Body of pancreas (tissue), 4 donors: ENCODE data around the gene RTKN2. TPM values are rescaled to one million over a fixed set of nuclear protein-coding genes. Genes with fewer than 3 reads are reported as not detected.

Experiments
- ATAC-seq: fragments of 150-250 bp; one replicate; pipeline ENCODE4 v1.9.1; 2016
- DNase-seq, 4 donors: peaks; one replicate each; pipeline ENCODE4 v3.0.0-alpha.2; 2019
- H3K27ac ChIP-seq, 4 donors: fragments of 200-600 bp; sonication (generic); 1 replicate in 3 of 4; 2 replicates in 1 of 4; pipeline versions ENCODE4 v1.5.1 to v1.6.1; 2016 to 2019; ENCODE audit warnings: mild to moderate bottlenecking in 1 of 4, mixed read lengths in 1 of 4, moderate library complexity in 1 of 4
- H3K27me3 ChIP-seq, 2 donors: fragments of 200-600 bp; sonication (generic); one replicate each; pipeline ENCODE4 v1.6.0; 2016; ENCODE audit warnings: mild to moderate bottlenecking in 1 of 2
- H3K36me3 ChIP-seq, 2 donors: fragments of 200-600 bp; sonication (generic); replicated peaks in 1 of 2; 2 replicates each; pipeline ENCODE4 v1.5.1; 2016; ENCODE audit warnings: low read depth in 2 of 2; ENCODE audit not compliant: insufficient read depth in 1 of 2
- H3K4me1 ChIP-seq: fragments of 200-600 bp; sonication (generic); one replicate; pipeline ENCODE4 v1.6.0; 2016
- H3K4me3 ChIP-seq, 2 donors: fragments of 200-600 bp; sonication (generic); 1 replicate in 1 of 2; 2 replicates in 1 of 2; pipeline ENCODE4 v1.5.1; 2016 to 2019
- H3K9me3 ChIP-seq, 3 donors: fragments of 200-600 bp; sonication (generic); 1 replicate in 2 of 3; 2 replicates in 1 of 3; pipeline ENCODE4 v1.5.1; 2016
- CTCF ChIP-seq, 7 experiments: fragments of 450-650 bp in 4 of 7; fragments of 200-600 bp in 3 of 7; sonication (generic) in 3 of 7; IDR thresholded peaks; one replicate each; pipeline ENCODE4 v1.5.1; 2016 to 2019; ENCODE audit warnings: antibody characterized with exemption in 7 of 7
- POLR2A ChIP-seq, 3 donors: fragments of 450-650 bp; IDR thresholded peaks; one replicate each; pipeline ENCODE4 v1.6.1; 2016; ENCODE audit warnings: antibody characterized with exemption in 3 of 3, mild to moderate bottlenecking in 2 of 3
- WGBS, 2 donors: methylation state at CpG; one replicate each; pipeline ENCODE4 v1.1.5; 2017; 5-methylcytosine and 5-hydroxymethylcytosine counted together
- intact Hi-C: fragments of 100-400 bp; cut with DNase I; formaldehyde crosslinking; loops from one replicate; pipeline ENCODE4 v1.15.1; 2023
- total RNA-seq, 2 donors: library from RNA; depleted of rRNA; stranded (reverse); fragments of >200 nt; gene quantifications; one replicate each; pipeline ENCODE4 v1.1.0, GENCODE V29; 2016

RTKN2 gene
- total RNA-seq, 2 donors from 2014 or later, result 0.33 TPM; not detected in 1

- H3K36me3 ChIP-seq, result no peaks in the 10 kb centered on the region
- no peak for DNase-seq
- intact Hi-C loops, result no loop called here
These were observed 38.0 kb upstream of the RTKN2 start for GRCh38 chr10:62306663-62307062.

GRCh38 chr10:62305813-62306212 is 37.2 kb upstream of the RTKN2 start:
- WGBS, 2 donors, result 35 to 72% methylated on average over 1 of the region's 1 CpG
- Histone ChIP-seq H3K27me3 (no peaks in the 10 kb centered on the region), H3K4me1 (no peaks in the 10 kb centered on the region), H3K27ac (no peak overlapping the region), H3K4me3 (no peak overlapping the region), H3K36me3 (no peaks in the 10 kb centered on the region), H3K9me3 (no peaks in the 10 kb centered on the region)
- ATAC-seq (no peak), DNase-seq (no peak)
- intact Hi-C loops, result no loop called here
- TF ChIP-seq CTCF (IDR thresholded peaks at IDR 0.05) (no peak), POLR2A (IDR thresholded peaks at IDR 0.05) (no peak)

More at GRCh38 chr10:62306663-62307062, 38.0 kb upstream of the RTKN2 start:
- H3K9me3 ChIP-seq, result no peaks in the 10 kb centered on the region
- no peak for ATAC-seq
- no peak overlapping the region for H3K27ac ChIP-seq
- no peak overlapping the region for H3K4me3 ChIP-seq
- H3K4me1 ChIP-seq, result no peaks in the 10 kb centered on the region
- H3K27me3 ChIP-seq, result no peaks in the 10 kb centered on the region
- TF ChIP-seq CTCF (IDR thresholded peaks at IDR 0.05), result no peak
- TF ChIP-seq POLR2A (IDR thresholded peaks at IDR 0.05), result no peak
- 34 to 39% methylated on average over 3 to 9 of the region's 9 CpGs for WGBS, 2 donors

GRCh38 chr10:62303922-62304321 is 35.3 kb upstream of the RTKN2 start:
- ATAC-seq, result no peak
- no peaks in the 10 kb centered on the region for H3K9me3 ChIP-seq
- 80 to 83% methylated on average over 7 of the region's 7 CpGs for WGBS, 2 donors
- TF ChIP-seq CTCF (IDR thresholded peaks at IDR 0.05) (no peak), POLR2A (IDR thresholded peaks at IDR 0.05) (no peak)
- no peaks in the 10 kb centered on the region for H3K36me3 ChIP-seq
- H3K4me1 ChIP-seq, result no peaks in the 10 kb centered on the region
- H3K27me3 ChIP-seq, result no peaks in the 10 kb centered on the region
- no peak for DNase-seq
- intact Hi-C loops, result no loop called here
- no peak overlapping the region for H3K27ac ChIP-seq
- H3K4me3 ChIP-seq, result no peak overlapping the region

- Histone ChIP-seq H3K4me3 (no peak overlapping the region), H3K36me3 (no peaks in the 10 kb centered on the region), H3K27me3 (no peaks in the 10 kb centered on the region), H3K9me3 (no peaks in the 10 kb centered on the region), H3K4me1 (no peaks in the 10 kb centered on the region), H3K27ac (no peak overlapping the region)
- WGBS, 2 donors, result 61 to 65% methylated on average over 4 of the region's 4 CpGs
- DNase-seq, result no peak
- ATAC-seq, result no peak
- intact Hi-C loops, result no loop called here
- TF ChIP-seq CTCF (IDR thresholded peaks at IDR 0.05), result no peak
- TF ChIP-seq POLR2A (IDR thresholded peaks at IDR 0.05), result no peak
These were observed 34.1 kb upstream of the RTKN2 start for GRCh38 chr10:62302760-62303159.

- Histone ChIP-seq H3K27ac (no peak overlapping the region), H3K4me3 (no peak overlapping the region), H3K27me3 (no peaks in the 10 kb centered on the region), H3K4me1 (no peaks in the 10 kb centered on the region), H3K36me3 (no peaks in the 10 kb centered on the region), H3K9me3 (no peaks in the 10 kb centered on the region)
- DNase-seq, result no peak
- TF ChIP-seq CTCF (IDR thresholded peaks at IDR 0.05) (no peak), POLR2A (IDR thresholded peaks at IDR 0.05) (no peak)
- 56 to 58% methylated on average over 5 of the region's 5 CpGs for WGBS, 2 donors
- intact Hi-C loops, result no loop called here
- no peak for ATAC-seq
These were observed 29.2 kb upstream of the RTKN2 start for GRCh38 chr10:62297857-62298256.
